ENCODE measurements around the gene TRIM72. TPM values are rescaled to one million over a fixed set of nuclear protein-coding genes. Genes with fewer than 3 reads are reported as not detected.
"Not testable (repeated sequence)": the region's sequence is repeated elsewhere in the genome, so short reads cannot be mapped to it uniquely, and the experiment has no call there.

Gene TRIM72
- total RNA-seq, 1 experiment from 2014 or later, result not detected

GRCh38 chr16:31277659-31278260 lies 63.8 kb downstream of the TRIM72 start:
- no TSS peak for BruUV-seq (replicated peaks)

GRCh38 chr16:31278853-31279252 lies 64.9 kb downstream of the TRIM72 start:
- intact Hi-C loops (cut with micrococcal nuclease); ATAC-seq; H3K36me3 ChIP-seq (ENCODE audit: low read depth, low read length); POLR2A ChIA-PET (ENCODE audit: unreplicated experiment); H3K4me1 ChIP-seq (ENCODE audit: insufficient read depth, low read length); BruUV-seq (replicated peaks); H3F3A ChIP-seq (ENCODE audit: low read length, unreplicated experiment); CTCF ChIA-PET; DNase-seq; H3K4me3 ChIP-seq (ENCODE audit: low read length); H2AFZ ChIP-seq (ENCODE audit: low read length); H3K27me3 ChIP-seq (ENCODE audit: low read length); H3K4me2 ChIP-seq (ENCODE audit: low read length); H3K27ac ChIP-seq (ENCODE audit: low read length); H4K20me1 ChIP-seq (ENCODE audit: low read length); H3K9me2 ChIP-seq (replicated peaks; ENCODE audit: low read length); H3K79me2 ChIP-seq (ENCODE audit: low read length); H3K9ac ChIP-seq (ENCODE audit: low read length); H3K9me3 ChIP-seq (ENCODE audit: low read length): not testable (repeated sequence)

More at GRCh38 chr16:31277659-31278260, 63.8 kb downstream of the TRIM72 start:
- Histone ChIP-seq H3K4me3 (ENCODE audit: low read length) (no peak overlapping the region), H3K36me3 (ENCODE audit: low read depth, low read length) (no peaks in the 10 kb centered on the region), H3K79me2 (ENCODE audit: low read length) (no peaks in the 10 kb centered on the region), H2AFZ (ENCODE audit: low read length) (no peak overlapping the region), H3K9ac (ENCODE audit: low read length) (no peak overlapping the region), H3K4me2 (ENCODE audit: low read length) (no peak overlapping the region), H3K9me3 (ENCODE audit: low read length) (no peaks in the 10 kb centered on the region), H3F3A (ENCODE audit: low read length, unreplicated experiment) (no peaks in the 10 kb centered on the region), H3K27ac (ENCODE audit: low read length) (no peak overlapping the region), H4K20me1 (ENCODE audit: low read length) (no peaks in the 10 kb centered on the region), H3K9me2 (replicated peaks; ENCODE audit: low read length) (no peaks in the 10 kb centered on the region), H3K27me3 (ENCODE audit: low read length) (no peaks in the 10 kb centered on the region), H3K4me1 (ENCODE audit: insufficient read depth, low read length) (no peaks in the 10 kb centered on the region)
- no peak for ATAC-seq
- no peak for DNase-seq
- ChIA-PET CTCF (no interaction called here), POLR2A (ENCODE audit: unreplicated experiment) (no interaction called here)
- intact Hi-C loops (cut with micrococcal nuclease), result no loop called here
- TF ChIP-seq EZH2 (IDR thresholded peaks at IDR 0.05; ENCODE audit: low read length, unreplicated experiment), result no peak
- no peak for TF ChIP-seq EZH2phosphoT487 (IDR thresholded peaks at IDR 0.05; ENCODE audit: borderline replicate concordance, low read length)
- no peak for TF ChIP-seq CTCF (conservative IDR thresholded peaks at IDR 0.05; ENCODE audit: low read depth, low read length)

Other genes starting within 250 kb of the TRIM72 start
- 12.0 and 16.3 TPM in 2 replicates for gene HSD3B7, start 228.9 kb upstream of the TRIM72 start, total RNA-seq (2014; rRNA removed)
- gene STX1B, start 203.5 kb upstream of the TRIM72 start, total RNA-seq (2014; rRNA removed), result 1.5 and 2.4 TPM in 2 replicates
- gene STX4, start 180.6 kb upstream of the TRIM72 start, total RNA-seq (2014; rRNA removed), result 27.4 and 36.1 TPM in 2 replicates
- gene ZNF668, start 139.9 kb upstream of the TRIM72 start, total RNA-seq (2014; rRNA removed), result 15.6 and 19.2 TPM in 2 replicates
- gene ZNF646, start 139.7 kb upstream of the TRIM72 start, total RNA-seq (2014; rRNA removed), result 5.5 and 8.5 TPM in 2 replicates
- gene PRSS53, start 125.2 kb upstream of the TRIM72 start, total RNA-seq (2014; rRNA removed), result 3.8 and 5.8 TPM in 2 replicates
- 105 and 127 TPM in 2 replicates for gene VKORC1, start 119.3 kb upstream of the TRIM72 start, total RNA-seq (2014; rRNA removed)
- gene BCKDK, start 105.7 kb upstream of the TRIM72 start, total RNA-seq (2014; rRNA removed), result 47.7 and 69.1 TPM in 2 replicates
- 25.3 and 35.1 TPM in 2 replicates for gene KAT8, start 96.5 kb upstream of the TRIM72 start, total RNA-seq (2014; rRNA removed)
- gene PRSS8, start 78.4 kb upstream of the TRIM72 start, total RNA-seq (2014; rRNA removed), result 18.0 and 23.4 TPM in 2 replicates
- gene PRSS36, start 64.1 kb upstream of the TRIM72 start, total RNA-seq (2014; rRNA removed), result 0.51 TPM in 1 of 2 replicates, not detected in the other
- gene FUS, start 34.0 kb upstream of the TRIM72 start, total RNA-seq (2014; rRNA removed), result 43.0 and 90.7 TPM in 2 replicates
- 16.5 and 29.8 TPM in 2 replicates for gene PYCARD, start 11.4 kb upstream of the TRIM72 start, total RNA-seq (2014; rRNA removed)
- not detected in 2 replicates for gene PYDC1, start 3.0 kb downstream of the TRIM72 start, total RNA-seq (2014; rRNA removed)
- gene ITGAM, start 45.9 kb downstream of the TRIM72 start, total RNA-seq (2014; rRNA removed), result not detected in 2 replicates
- not detected in 2 replicates for gene ITGAX, start 141.1 kb downstream of the TRIM72 start, total RNA-seq (2014; rRNA removed)
- gene ITGAD, start 179.2 kb downstream of the TRIM72 start, total RNA-seq (2014; rRNA removed), result not detected in 2 replicates
- not detected in 2 replicates for gene COX6A2, start 214.2 kb downstream of the TRIM72 start, total RNA-seq (2014; rRNA removed)
- gene ZNF843, start 228.7 kb downstream of the TRIM72 start, total RNA-seq (2014; rRNA removed), result 0.52 TPM in 1 of 2 replicates, not detected in the other
- gene ARMC5, start 245.4 kb downstream of the TRIM72 start, total RNA-seq (2014; rRNA removed), result 5.4 and 5.8 TPM in 2 replicates

Data from PC-3 (cell line).